NCI-H2171 treated with DMSO at 0.1 percent for 48 hours (cell line): ENCODE results near the gene CLIC1.

Experiments used
- DNase-seq: peaks from one replicate; lab custom pipeline; 2025; lab: John Stamatoyannopoulos, UW

CLIC1 gene

GRCh38 chr6:31701666-31702404, 34.5 kb downstream of the CLIC1 start:
- peak; percentile 79 for DNase-seq

- no peak for DNase-seq
Measured at GRCh38 chr6:31700740-31701401, 35.5 kb downstream of the CLIC1 start.

DNA sequence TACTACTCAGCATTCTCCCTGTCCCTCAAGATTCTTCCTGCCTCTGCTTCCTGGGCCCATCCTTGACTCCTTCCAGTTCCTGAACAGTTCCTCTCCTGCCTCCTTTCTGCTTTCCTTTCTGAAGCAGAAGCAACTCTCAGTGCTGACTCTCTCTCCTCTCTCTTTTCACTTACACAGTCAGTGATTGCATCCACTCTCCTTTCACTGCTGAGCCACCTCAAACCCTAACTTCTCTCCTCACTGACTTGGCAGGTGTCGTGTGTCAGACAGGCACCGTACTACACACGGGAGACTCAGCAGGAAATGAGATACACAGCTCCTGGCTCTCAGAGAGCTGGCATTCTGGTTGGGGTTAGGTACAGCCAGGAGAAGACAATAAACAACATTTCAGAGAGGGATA, 38.8 kb downstream of the CLIC1 start:
- DNase-seq = peak; percentile 69

DNA sequence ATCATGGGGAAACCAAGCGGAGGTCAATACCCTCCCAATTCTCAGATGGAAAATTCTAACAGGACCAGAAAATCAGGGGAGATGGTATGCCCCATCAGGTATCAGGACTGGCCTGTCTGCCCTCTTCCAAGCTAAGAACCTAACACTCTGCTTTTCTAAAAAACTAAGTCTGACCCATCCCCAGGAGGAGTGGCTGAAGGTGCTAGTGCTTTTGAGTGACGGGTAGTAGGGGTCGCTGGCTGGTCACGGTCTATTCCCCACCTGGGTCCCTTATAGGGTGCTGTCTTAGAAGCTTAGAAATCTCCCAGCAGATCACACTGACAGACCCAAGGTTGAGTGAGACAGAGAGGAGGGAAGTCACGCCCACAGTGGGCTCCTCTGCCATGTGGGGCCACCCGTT, 42.8 kb downstream of the CLIC1 start:
- no peak for DNase-seq

- DNase-seq = no peak
Measured at GRCh38 chr6:31692886-31693285, 43.4 kb downstream of the CLIC1 start.

GRCh38 chr6:31692353-31692752, 44.0 kb downstream of the CLIC1 start:
- no peak for DNase-seq

DNA sequence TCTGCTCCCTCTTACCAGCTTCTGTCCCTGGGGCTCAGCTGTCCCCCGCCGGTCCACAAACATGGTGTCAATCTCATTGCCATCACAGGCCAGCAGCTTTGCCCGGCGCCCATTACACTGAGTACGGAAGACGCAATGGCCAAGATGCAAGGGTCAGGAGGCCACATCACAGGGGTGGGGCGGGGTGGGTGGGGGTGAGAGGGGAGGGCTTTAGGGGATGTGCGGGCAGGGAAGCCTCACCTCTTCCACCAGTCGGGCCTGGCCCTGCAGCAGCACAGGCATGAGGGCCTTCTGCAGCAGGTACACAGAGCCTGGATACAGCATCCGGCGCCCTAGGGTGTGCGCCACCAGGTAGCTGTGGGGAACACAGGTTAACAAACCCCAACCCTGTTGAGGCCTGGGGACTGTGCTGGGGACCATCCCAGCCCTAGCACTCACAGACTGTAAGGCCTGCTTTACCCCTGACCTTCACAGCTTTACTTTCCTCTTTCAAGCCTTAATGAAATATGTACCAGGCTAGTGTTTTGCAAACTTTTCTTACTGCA, 44.7 kb downstream of the CLIC1 start:
- no peak for DNase-seq

GRCh38 chr6:31691078-31691463, 45.3 kb downstream of the CLIC1 start:
- DNase-seq = no peak

GRCh38 chr6:31690231-31691077, 45.9 kb downstream of the CLIC1 start:
- DNase-seq = no peak

GRCh38 chr6:31689249-31690110, 46.9 kb downstream of the CLIC1 start:
- DNase-seq = no peak

GRCh38 chr6:31687860-31688693, 48.3 kb downstream of the CLIC1 start:
- DNase-seq = no peak

GRCh38 chr6:31687321-31687720, 49.0 kb downstream of the CLIC1 start:
- no peak for DNase-seq

DNA sequence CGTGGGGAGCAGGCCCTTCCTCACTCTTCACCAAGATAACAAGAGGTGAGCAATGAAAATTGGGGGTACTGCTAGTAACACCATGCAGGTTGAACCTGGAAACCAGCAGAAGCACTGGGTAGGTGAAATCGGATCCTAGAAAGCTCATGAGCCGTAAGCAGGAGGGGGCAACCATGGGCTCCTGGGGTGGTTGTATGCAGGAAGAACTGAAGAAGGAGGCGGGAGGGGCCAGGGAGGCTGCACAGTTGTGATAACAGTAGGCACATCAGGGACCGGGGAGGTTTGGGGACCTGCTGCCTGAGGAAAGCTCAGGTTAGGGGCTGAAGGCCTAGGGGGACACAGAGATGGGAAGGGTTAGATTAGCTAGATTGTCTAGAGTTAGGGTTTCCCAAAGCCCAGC, 49.8 kb downstream of the CLIC1 start:
- no peak for DNase-seq

DNA sequence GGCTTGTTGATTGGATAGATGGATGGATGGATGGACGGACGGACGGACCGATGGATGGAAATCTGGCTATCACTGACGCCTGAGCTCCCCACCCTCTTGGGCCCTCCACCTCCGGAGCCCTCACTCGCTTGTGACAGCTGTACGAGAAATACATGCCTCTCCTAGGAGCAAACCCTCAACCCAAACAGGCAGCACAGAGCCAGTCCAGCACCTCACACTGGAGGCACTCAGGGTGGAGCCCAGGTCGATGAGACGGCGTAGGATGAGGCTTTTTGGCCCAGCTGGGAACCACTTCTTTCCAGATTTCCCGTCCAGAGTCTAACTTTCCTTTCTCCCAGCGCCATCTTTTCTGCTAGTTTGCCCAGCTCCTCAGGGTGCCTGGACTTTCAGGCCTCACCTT, 52.7 kb downstream of the CLIC1 start:
- DNase-seq = no peak

DNA sequence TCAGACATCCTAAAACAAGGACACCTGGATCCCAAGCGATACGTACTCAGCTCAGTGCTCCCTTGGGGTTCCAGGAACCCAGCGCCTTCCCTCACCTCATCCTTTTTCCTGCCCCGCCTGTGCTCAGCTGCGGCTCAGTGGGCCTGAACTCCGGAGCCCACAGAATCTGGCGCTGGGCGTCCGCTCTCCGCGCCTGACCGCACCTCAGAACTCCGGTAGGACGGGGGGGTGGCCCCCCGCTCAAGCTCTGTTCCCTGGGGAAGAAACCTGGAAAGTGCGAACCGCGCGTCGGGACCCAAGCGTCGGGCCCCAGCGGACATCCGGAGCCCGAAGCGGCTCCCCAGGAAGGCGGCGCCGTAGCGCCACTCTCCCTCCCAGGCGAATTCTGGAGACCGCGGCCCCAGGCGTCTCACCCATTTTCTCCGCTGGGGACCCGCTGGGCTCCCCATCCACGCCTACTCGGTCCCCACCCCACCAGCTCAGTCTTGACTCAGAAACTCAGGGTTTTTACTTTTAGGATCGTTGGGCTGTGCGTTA, 55.1 kb downstream of the CLIC1 start:
- peak; percentile 43 for DNase-seq
